Body of pancreas (tissue), 4 donors: ENCODE data around the gene CIPC. TPM values are rescaled to one million over a fixed set of nuclear protein-coding genes. Genes with fewer than 3 reads are reported as not detected.
A peak's percentile ranks its signal among the peaks of the same experiment; 100 is the strongest.

Experiments
- ATAC-seq: fragments of 150-250 bp; one replicate; pipeline ENCODE4 v1.9.1; 2016
- DNase-seq, 4 donors: peaks; one replicate each; pipeline ENCODE4 v3.0.0-alpha.2; 2019
- H3K27ac ChIP-seq, 4 donors: fragments of 200-600 bp; sonication (generic); 1 replicate in 3 of 4; 2 replicates in 1 of 4; pipeline versions ENCODE4 v1.5.1 to v1.6.1; 2016 to 2019; ENCODE audit warnings: mild to moderate bottlenecking in 1 of 4, mixed read lengths in 1 of 4, moderate library complexity in 1 of 4
- H3K27me3 ChIP-seq, 2 donors: fragments of 200-600 bp; sonication (generic); one replicate each; pipeline ENCODE4 v1.6.0; 2016; ENCODE audit warnings: mild to moderate bottlenecking in 1 of 2
- H3K36me3 ChIP-seq, 2 donors: fragments of 200-600 bp; sonication (generic); replicated peaks in 1 of 2; 2 replicates each; pipeline ENCODE4 v1.5.1; 2016; ENCODE audit warnings: low read depth in 2 of 2; ENCODE audit not compliant: insufficient read depth in 1 of 2
- H3K4me1 ChIP-seq: fragments of 200-600 bp; sonication (generic); one replicate; pipeline ENCODE4 v1.6.0; 2016
- H3K4me3 ChIP-seq, 2 donors: fragments of 200-600 bp; sonication (generic); 1 replicate in 1 of 2; 2 replicates in 1 of 2; pipeline ENCODE4 v1.5.1; 2016 to 2019
- H3K9me3 ChIP-seq, 3 donors: fragments of 200-600 bp; sonication (generic); 1 replicate in 2 of 3; 2 replicates in 1 of 3; pipeline ENCODE4 v1.5.1; 2016
- POLR2A ChIP-seq, 3 donors: fragments of 450-650 bp; IDR thresholded peaks; one replicate each; pipeline ENCODE4 v1.6.1; 2016; ENCODE audit warnings: antibody characterized with exemption in 3 of 3, mild to moderate bottlenecking in 2 of 3
- WGBS, 2 donors: methylation state at CpG; one replicate each; pipeline ENCODE4 v1.1.5; 2017; 5-methylcytosine and 5-hydroxymethylcytosine counted together
- intact Hi-C: fragments of 100-400 bp; cut with DNase I; formaldehyde crosslinking; loops from one replicate; pipeline ENCODE4 v1.15.1; 2023
- total RNA-seq, 2 donors: library from RNA; depleted of rRNA; stranded (reverse); fragments of >200 nt; gene quantifications; one replicate each; pipeline ENCODE4 v1.1.0, GENCODE V29; 2016
- TF ChIP-seq, protein P1 (sequence below), 7 experiments: fragments of 450-650 bp in 4 of 7; fragments of 200-600 bp in 3 of 7; sonication (generic) in 3 of 7; IDR thresholded peaks; one replicate each; pipeline ENCODE4 v1.5.1; 2016 to 2019; ENCODE audit warnings: antibody characterized with exemption in 7 of 7

The CIPC gene
- total RNA-seq, 2 donors from 2014 or later: 13.7 to 17.1 TPM

DNA sequence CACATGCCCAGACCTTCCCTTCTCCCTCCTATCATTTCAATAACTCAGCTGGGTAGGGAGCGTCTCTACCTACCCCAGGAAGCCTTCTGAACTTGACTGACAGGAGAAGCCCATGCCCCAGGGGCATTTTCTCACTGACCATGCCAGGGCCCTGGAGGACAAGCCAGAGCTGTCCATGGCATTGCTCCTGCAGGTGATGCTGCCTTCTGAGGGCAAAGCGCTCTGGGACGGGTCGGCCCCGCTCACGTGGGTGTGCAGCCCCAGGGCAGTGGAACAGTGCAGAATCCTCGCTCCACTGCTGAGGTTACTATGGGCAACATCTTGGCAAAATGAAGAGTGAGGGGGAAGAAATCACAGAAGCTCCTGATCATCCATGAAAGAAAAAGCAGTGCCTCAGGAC, 28.5 kb upstream of the CIPC start:
- peaks cover 20% of the 10 kb centered on the region for H3K4me1 ChIP-seq
- intact Hi-C loops: loop anchor here (10.0 kb wide), 1 partner anchor 155 kb away; no protein-coding TSS in a partner anchor
- no peaks in the 10 kb centered on the region for H3K9me3 ChIP-seq
- H3K36me3 ChIP-seq: no peaks in the 10 kb centered on the region
- ATAC-seq: no peak
- no peaks in the 10 kb centered on the region for H3K27me3 ChIP-seq
- no peak overlapping the region for H3K27ac ChIP-seq
- whole genome bisulfite sequencing, 2 donors: 67 to 81% methylated on average over 6 to 7 of the region's 7 CpGs
- DNase-seq: no peak
- no peak for TF ChIP-seq POLR2A (IDR thresholded peaks at IDR 0.05)
- TF ChIP-seq, protein P1, sequence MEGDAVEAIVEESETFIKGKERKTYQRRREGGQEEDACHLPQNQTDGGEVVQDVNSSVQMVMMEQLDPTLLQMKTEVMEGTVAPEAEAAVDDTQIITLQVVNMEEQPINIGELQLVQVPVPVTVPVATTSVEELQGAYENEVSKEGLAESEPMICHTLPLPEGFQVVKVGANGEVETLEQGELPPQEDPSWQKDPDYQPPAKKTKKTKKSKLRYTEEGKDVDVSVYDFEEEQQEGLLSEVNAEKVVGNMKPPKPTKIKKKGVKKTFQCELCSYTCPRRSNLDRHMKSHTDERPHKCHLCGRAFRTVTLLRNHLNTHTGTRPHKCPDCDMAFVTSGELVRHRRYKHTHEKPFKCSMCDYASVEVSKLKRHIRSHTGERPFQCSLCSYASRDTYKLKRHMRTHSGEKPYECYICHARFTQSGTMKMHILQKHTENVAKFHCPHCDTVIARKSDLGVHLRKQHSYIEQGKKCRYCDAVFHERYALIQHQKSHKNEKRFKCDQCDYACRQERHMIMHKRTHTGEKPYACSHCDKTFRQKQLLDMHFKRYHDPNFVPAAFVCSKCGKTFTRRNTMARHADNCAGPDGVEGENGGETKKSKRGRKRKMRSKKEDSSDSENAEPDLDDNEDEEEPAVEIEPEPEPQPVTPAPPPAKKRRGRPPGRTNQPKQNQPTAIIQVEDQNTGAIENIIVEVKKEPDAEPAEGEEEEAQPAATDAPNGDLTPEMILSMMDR (IDR thresholded peaks at IDR 0.05): no peak
- H3K4me3 ChIP-seq: no peak overlapping the region

DNA sequence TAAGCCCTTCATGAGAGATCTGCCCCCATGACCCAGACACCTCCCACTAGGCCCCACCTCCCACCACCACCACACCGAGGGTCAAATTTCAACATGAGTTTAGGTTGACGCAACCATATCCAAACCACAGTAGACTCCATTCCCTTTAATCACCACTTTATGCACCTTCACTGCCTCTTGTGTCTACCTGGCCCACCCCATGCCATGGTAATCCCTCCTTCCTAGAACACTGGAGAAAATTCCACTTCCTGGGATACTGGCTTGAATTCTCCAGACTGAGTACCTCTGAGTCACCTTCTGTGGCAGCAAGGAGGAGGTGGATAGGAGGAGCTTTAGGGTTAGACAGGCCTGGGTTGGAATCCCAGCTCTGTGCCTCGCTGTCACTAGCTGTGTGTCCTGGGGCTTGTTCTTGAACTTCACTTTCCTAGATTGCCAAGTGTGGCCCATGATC, 26.1 kb upstream of the CIPC start:
- Histone ChIP-seq H3K4me3 (no peak overlapping the region), H3K27me3 (no peaks in the 10 kb centered on the region), H3K27ac (no peak overlapping the region), H3K4me1 (peaks cover 11% of the 10 kb centered on the region), H3K36me3 (no peaks in the 10 kb centered on the region), H3K9me3 (no peaks in the 10 kb centered on the region)
- DNase-seq: no peak
- ATAC-seq: no peak
- 75 to 81% methylated on average over 3 of the region's 3 CpGs for WGBS, 2 donors
- TF ChIP-seq, protein P1 (IDR thresholded peaks at IDR 0.05): no peak
- no peak for TF ChIP-seq POLR2A (IDR thresholded peaks at IDR 0.05)
- intact Hi-C loops: loop anchor here (5.0 kb wide), 1 partner anchor 195 kb away; no protein-coding TSS in a partner anchor

DNA sequence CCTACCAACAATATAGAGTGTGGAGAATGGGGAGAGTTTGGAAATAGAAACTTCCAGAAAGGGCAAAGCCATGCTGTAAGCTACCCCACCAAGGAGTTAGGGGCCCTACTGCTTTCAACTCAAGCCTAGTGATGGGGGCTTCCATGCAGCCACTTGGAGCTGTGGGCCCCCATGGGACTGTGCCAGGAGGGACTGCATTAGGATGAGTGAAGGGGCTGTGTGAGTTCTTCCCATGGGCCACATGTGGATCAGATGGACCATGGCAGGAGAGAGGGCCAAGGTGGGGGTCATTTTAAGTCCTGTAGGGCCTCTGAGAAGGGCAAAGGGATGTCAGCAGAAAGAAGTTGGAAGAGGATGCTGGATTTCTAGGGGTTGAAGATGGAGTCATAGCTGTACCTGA, 23.1 kb upstream of the CIPC start:
- Histone ChIP-seq H3K27ac (peak overlapping the region in 3 of 4 donors; percentile 16 to 73 (median 66)), H3K9me3 (no peaks in the 10 kb centered on the region), H3K4me1 (no peaks in the 10 kb centered on the region), H3K4me3 (no peak overlapping the region), H3K27me3 (no peaks in the 10 kb centered on the region), H3K36me3 (no peaks in the 10 kb centered on the region)
- no peak for TF ChIP-seq POLR2A (IDR thresholded peaks at IDR 0.05)
- TF ChIP-seq, protein P1 (IDR thresholded peaks at IDR 0.05): no peak
- intact Hi-C loops: loop anchor here (5.0 kb wide), 1 partner anchor 198 kb away; no protein-coding TSS in a partner anchor
- DNase-seq: no peak
- no peak for ATAC-seq

DNA sequence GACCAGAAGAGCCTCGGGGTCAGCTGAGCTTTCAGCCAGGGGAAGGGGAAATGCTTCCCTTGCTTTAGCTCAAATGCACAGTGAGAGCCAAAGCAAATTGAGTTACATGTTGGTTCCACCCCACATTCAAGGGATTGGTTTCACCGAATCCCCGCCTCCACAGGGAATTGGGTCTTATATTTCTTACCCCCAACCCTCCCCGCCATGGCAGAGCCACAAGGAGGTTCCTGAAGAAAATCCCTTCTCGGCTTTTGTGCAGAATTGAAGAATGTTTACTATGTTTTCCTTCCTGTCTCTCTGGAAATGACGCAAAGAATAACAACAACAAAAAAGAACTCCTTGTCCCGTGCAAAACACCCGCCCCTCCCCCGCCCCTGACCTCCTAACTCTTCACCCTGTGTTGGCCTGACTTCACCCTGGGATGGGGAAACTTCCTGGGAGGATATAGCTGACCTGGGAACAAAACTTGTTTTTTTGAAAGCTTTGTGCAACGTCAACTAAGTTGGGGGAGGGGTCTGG, 21.9 kb upstream of the CIPC start:
- Histone ChIP-seq H3K36me3 (no peaks in the 10 kb centered on the region), H3K27me3 (no peaks in the 10 kb centered on the region), H3K9me3 (no peaks in the 10 kb centered on the region), H3K4me1 (no peaks in the 10 kb centered on the region), H3K4me3 (no peak overlapping the region), H3K27ac (peak overlapping the region in 3 of 4 donors; percentile 16 to 73 (median 66))
- WGBS, 2 donors: 46 to 49% methylated on average over 10 of the region's 10 CpGs
- TF ChIP-seq, protein P1 (IDR thresholded peaks at IDR 0.05): no peak
- peak in 2 of 3 donors; percentile 48 to 54 for TF ChIP-seq POLR2A (IDR thresholded peaks at IDR 0.05)
- ATAC-seq: peak; percentile 77
- peak in 3 of 4 donors; percentile 49 to 73 (median 49) for DNase-seq
- intact Hi-C loops: no loop called here

DNA sequence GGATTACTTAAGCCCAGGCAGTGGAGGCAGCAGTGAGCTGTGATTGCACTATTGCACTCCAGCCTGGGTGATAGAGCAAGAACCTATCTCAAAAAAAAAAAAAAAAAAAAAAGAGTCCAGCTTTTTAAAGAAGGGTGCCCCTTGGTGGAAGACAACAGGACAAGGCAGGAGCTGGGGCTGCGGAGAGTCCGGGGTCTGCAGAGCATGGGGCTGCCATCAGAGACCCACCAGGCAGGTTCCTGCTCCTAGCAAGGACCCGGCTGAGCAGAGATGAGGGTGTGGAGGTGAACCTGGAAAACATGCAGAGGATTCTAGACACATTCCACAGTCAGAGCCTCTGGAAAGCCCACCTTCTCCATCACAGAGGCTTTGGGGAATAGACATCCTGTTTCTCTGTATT, 21.0 kb upstream of the CIPC start:
- ATAC-seq (no peak), DNase-seq (no peak)
- 87 to 92% methylated on average over 3 of the region's 3 CpGs for WGBS, 2 donors
- TF ChIP-seq, protein P1 (IDR thresholded peaks at IDR 0.05): no peak
- TF ChIP-seq POLR2A (IDR thresholded peaks at IDR 0.05): no peak
- H3K9me3 ChIP-seq: no peaks in the 10 kb centered on the region
- no peak overlapping the region for H3K4me3 ChIP-seq
- H3K27ac ChIP-seq: peak overlapping the region in 1 of 4 donors; percentile 59
- intact Hi-C loops: no loop called here
- H3K27me3 ChIP-seq: no peaks in the 10 kb centered on the region
- H3K36me3 ChIP-seq: no peaks in the 10 kb centered on the region
- H3K4me1 ChIP-seq: no peaks in the 10 kb centered on the region
